ENCODE data around the gene DRC1. TPM values are rescaled to one million over a fixed set of nuclear protein-coding genes. Genes with fewer than 3 reads are reported as not detected.
A peak's percentile ranks its signal among the peaks of the same experiment; 100 is the strongest.
"Not testable (repeated sequence)": the region's sequence is repeated elsewhere in the genome, so short reads cannot be mapped to it uniquely, and the experiment has no call there.

The DRC1 gene
- under 0.01 and 0.26 TPM in 2 replicates for total RNA-seq
- 0.10 and 0.14 TPM in 2 replicates for polyA plus RNA-seq
- polyA plus RNA-seq (2012): not detected in 2 replicates
- not detected in 2 replicates for polyA minus RNA-seq (ENCODE audit: low replicate concordance)

GRCh38 chr2:26401739-26402541 is at the start of gene DRC1:
Gene DRC1, plus strand, starts transcription at chr2:26401920. Its CDS starts 70 bp downstream, at chr2:26401990.
- Histone ChIP-seq H4K20me1 (ENCODE audit: control insufficient read depth, extremely low read depth, insufficient read depth, low read length) (no peaks in the 10 kb centered on the region), H3K9me3 (ENCODE audit: control insufficient read depth, insufficient read depth, low read depth, low read length) (no peaks in the 10 kb centered on the region), H2AFZ (ENCODE audit: low read length) (peak within 1 kb of the TSS; percentile 76), H3K79me2 (ENCODE audit: control insufficient read depth, insufficient read depth, low read length) (no peaks in the 10 kb centered on the region), H3K4me3 (replicated peaks in 1 of 4; ENCODE audit: control extremely low read depth in 1 of 4, insufficient read depth in 1 of 4, low read depth in 3 of 4, low read length in 4 of 4) (peak within 1 kb of the TSS in 3 of 4 experiments; percentile 29 to 57 (median 50)), H3K9ac (ENCODE audit: insufficient read depth, low read length) (peak within 1 kb of the TSS; percentile 48), H3K4me2 (ENCODE audit: extremely low read depth, insufficient read depth, low read length) (peak within 1 kb of the TSS; percentile 61), H3K27me3 (ENCODE audit: control insufficient read depth, insufficient read depth, low read length) (no peaks in the 10 kb centered on the region), H3K4me1 (ENCODE audit: control insufficient read depth, extremely low read depth, insufficient read depth, low read length) (no peaks in the 10 kb centered on the region), H3K27ac (ENCODE audit: insufficient read depth, low read length) (peak within 1 kb of the TSS; percentile 11), H3K36me3 (ENCODE audit: control insufficient read depth, insufficient read depth, low read length) (no peaks in the 10 kb centered on the region)
- TF ChIP-seq EZH2 (IDR thresholded peaks at IDR 0.05; ENCODE audit: low read length, missing control alignments): no peak
- TF ChIP-seq CTCF (conservative IDR thresholded peaks at IDR 0.05 in 1 of 2, IDR thresholded peaks at IDR 0.05 in 1 of 2; ENCODE audit: low read depth in 1 of 2, low read length in 2 of 2): no peak
- DNase-seq (ENCODE audit: low read depth in 2 of 2): peak; percentile 67 to 75

- Histone ChIP-seq H3K9ac (ENCODE audit: insufficient read depth, low read length) (no peak overlapping the region), H3K4me3 (replicated peaks in 1 of 4; ENCODE audit: control extremely low read depth in 1 of 4, insufficient read depth in 1 of 4, low read depth in 3 of 4, low read length in 4 of 4) (no peak overlapping the region), H3K36me3 (ENCODE audit: control insufficient read depth, insufficient read depth, low read length) (no peaks in the 10 kb centered on the region), H3K4me2 (ENCODE audit: extremely low read depth, insufficient read depth, low read length) (no peak overlapping the region), H3K79me2 (ENCODE audit: control insufficient read depth, insufficient read depth, low read length) (peaks cover 58% of the 10 kb centered on the region), H3K4me1 (ENCODE audit: control insufficient read depth, extremely low read depth, insufficient read depth, low read length) (peaks cover 4% of the 10 kb centered on the region), H3K27ac (ENCODE audit: insufficient read depth, low read length) (no peak overlapping the region), H3K27me3 (ENCODE audit: control insufficient read depth, insufficient read depth, low read length) (no peaks in the 10 kb centered on the region), H4K20me1 (ENCODE audit: control insufficient read depth, extremely low read depth, insufficient read depth, low read length) (no peaks in the 10 kb centered on the region), H3K9me3 (ENCODE audit: control insufficient read depth, insufficient read depth, low read depth, low read length) (no peaks in the 10 kb centered on the region), H2AFZ (ENCODE audit: low read length) (no peak overlapping the region)
- DNase-seq (ENCODE audit: low read depth in 2 of 2): peak; percentile 8 to 61
- no peak for TF ChIP-seq EZH2 (IDR thresholded peaks at IDR 0.05; ENCODE audit: low read length, missing control alignments)
- TF ChIP-seq CTCF (conservative IDR thresholded peaks at IDR 0.05 in 1 of 2, IDR thresholded peaks at IDR 0.05 in 1 of 2; ENCODE audit: low read depth in 1 of 2, low read length in 2 of 2): no peak
These were observed 48.8 kb upstream of the DRC1 start for GRCh38 chr2:26352892-26353291.

GRCh38 chr2:26354469-26354868 is 47.3 kb upstream of the DRC1 start:
- H3K4me2 ChIP-seq (ENCODE audit: extremely low read depth, insufficient read depth, low read length); H3K4me1 ChIP-seq (ENCODE audit: control insufficient read depth, extremely low read depth, insufficient read depth, low read length); H3K9ac ChIP-seq (ENCODE audit: insufficient read depth, low read length); H3K36me3 ChIP-seq (ENCODE audit: control insufficient read depth, insufficient read depth, low read length); H4K20me1 ChIP-seq (ENCODE audit: control insufficient read depth, extremely low read depth, insufficient read depth, low read length); H3K9me3 ChIP-seq (ENCODE audit: control insufficient read depth, insufficient read depth, low read depth, low read length); H3K27me3 ChIP-seq (ENCODE audit: control insufficient read depth, insufficient read depth, low read length); H3K4me3 ChIP-seq (replicated peaks in 1 of 4; ENCODE audit: control extremely low read depth in 1 of 4, insufficient read depth in 1 of 4, low read depth in 3 of 4, low read length in 4 of 4); H3K27ac ChIP-seq (ENCODE audit: insufficient read depth, low read length); DNase-seq (ENCODE audit: low read depth in 2 of 2); H2AFZ ChIP-seq (ENCODE audit: low read length): not testable (repeated sequence)
- H3K79me2 ChIP-seq (ENCODE audit: control insufficient read depth, insufficient read depth, low read length): peaks cover 51% of the 10 kb centered on the region
